Ovary (tissue), 9 donors: ENCODE measurements around the gene MAP3K7. TPM values are rescaled to one million over a fixed set of nuclear protein-coding genes. Genes with fewer than 3 reads are reported as not detected.

Source experiments
- DNase-seq, 5 donors: peaks; one replicate each; pipeline ENCODE4 v3.0.0-alpha.2; 2019 to 2020
- H3K27ac ChIP-seq, 2 donors: fragments of 200-600 bp; one replicate each; pipeline versions ENCODE4 v1.5.1 to v1.8.0; 2019 to 2022
- H3K27me3 ChIP-seq: fragments of 200-600 bp; one replicate; pipeline ENCODE4 v1.8.0; 2022
- H3K36me3 ChIP-seq: fragments of 200-600 bp; sonication (generic); one replicate; pipeline ENCODE4 v1.5.1; 2019
- H3K4me1 ChIP-seq: one replicate; pipeline ENCODE4 v1.8.1; 2013; ENCODE audit warnings: mild to moderate bottlenecking, moderate library complexity; ENCODE audit not compliant: insufficient read depth
- H3K4me3 ChIP-seq: fragments of 200-600 bp; sonication (generic); one replicate; pipeline ENCODE4 v1.5.1; 2017
- H3K9me3 ChIP-seq, 2 donors: fragments of 200-600 bp in 1 of 2; sonication (generic) in 1 of 2; one replicate each; pipeline versions ENCODE4 v1.5.1 to v1.8.1; 2013 to 2019; ENCODE audit warnings: mild to moderate bottlenecking in 1 of 2, moderate library complexity in 1 of 2
- EP300 ChIP-seq: sonication (generic); formaldehyde crosslinking; IDR thresholded peaks from one replicate; pipeline ENCODE4 v1.6.1; 2017; ENCODE audit warnings: antibody characterized with exemption
- POLR2A ChIP-seq: fragments of 450-650 bp; IDR thresholded peaks from one replicate; pipeline ENCODE4 v1.6.1; 2017; ENCODE audit warnings: antibody characterized with exemption, mild to moderate bottlenecking, moderate library complexity
- WGBS, 3 donors: extraction: QIAGEN DNeasy Blood & Tissue Kit in 1 of 3; methylation state at CpG; one replicate each; pipeline versions ENCODE4 v1.1.5 to v1.1.7; 2013 to 2017; 5-methylcytosine and 5-hydroxymethylcytosine counted together
- intact Hi-C, 4 donors: fragments of 100-400 bp; cut with DNase I; formaldehyde crosslinking; loops; one replicate each; pipeline versions ENCODE4 v1.11.0 to v1.15.1; 2022 to 2023
- polyA plus RNA-seq, 2 donors: library from polyadenylated mRNA; stranded (reverse); fragments of 200-250 nt in 1 of 2; fragments of 350-450 nt in 1 of 2; fragmentation: Illumina TruSeq in 1 of 2; extraction: RNeasy Lipid Tissue Mini Kit (QIAGEN cat#74804) in 1 of 2; gene quantifications; one replicate each; pipeline ENCODE4 v1.2.3, GENCODE V29; 2013 to 2014
- total RNA-seq, 7 donors: library from RNA; depleted of rRNA in 2 of 7; stranded (reverse); fragments of >200 nt in 2 of 7; fragmentation: NEBNext Ultra II Directional in 3 of 7; extraction: Animal tissue kit (Norgen Biotek cat#: 25700) in 3 of 7; gene quantifications; one replicate each; pipeline versions ENCODE4 v1.1.0 to v1.2.4, GENCODE V29; 2016 to 2023
- TF ChIP-seq, protein P1 (sequence below), 3 donors: fragments of 450-650 bp in 2 of 3; fragments of 200-600 bp in 1 of 3; IDR thresholded peaks; one replicate each; pipeline versions ENCODE4 v1.5.1 to v1.8.0; 2016 to 2022; ENCODE audit warnings: antibody characterized with exemption in 3 of 3, mild to moderate bottlenecking in 1 of 3
- donor health status: DM: no; HTN: no; CAD: no; lungs with moderate emphysema.
- donor health status: DM: no; HTN: no; CAD: no.
- donor health status: Bipolar disorder and iron deficiency.
- donor health status: DM: yes; HTN: yes; CAD: no.
- donor health status: DM: no; HTN: no; CAD: no.
- donor health status: DM: yes; HTN: yes; CAD: no.

Gene MAP3K7
- total and polyA plus RNA-seq, 9 donors: 14.1 to 30.5 (median 24.9) TPM

- Histone ChIP-seq H3K4me3 (no peak overlapping the region), H3K4me1 (no peaks in the 10 kb centered on the region), H3K27me3 (no peaks in the 10 kb centered on the region), H3K36me3 (no peaks in the 10 kb centered on the region), H3K9me3 (no peaks in the 10 kb centered on the region), H3K27ac (no peak overlapping the region)
- TF ChIP-seq EP300 (no peak), POLR2A (no peak)
- TF ChIP-seq, protein P1, sequence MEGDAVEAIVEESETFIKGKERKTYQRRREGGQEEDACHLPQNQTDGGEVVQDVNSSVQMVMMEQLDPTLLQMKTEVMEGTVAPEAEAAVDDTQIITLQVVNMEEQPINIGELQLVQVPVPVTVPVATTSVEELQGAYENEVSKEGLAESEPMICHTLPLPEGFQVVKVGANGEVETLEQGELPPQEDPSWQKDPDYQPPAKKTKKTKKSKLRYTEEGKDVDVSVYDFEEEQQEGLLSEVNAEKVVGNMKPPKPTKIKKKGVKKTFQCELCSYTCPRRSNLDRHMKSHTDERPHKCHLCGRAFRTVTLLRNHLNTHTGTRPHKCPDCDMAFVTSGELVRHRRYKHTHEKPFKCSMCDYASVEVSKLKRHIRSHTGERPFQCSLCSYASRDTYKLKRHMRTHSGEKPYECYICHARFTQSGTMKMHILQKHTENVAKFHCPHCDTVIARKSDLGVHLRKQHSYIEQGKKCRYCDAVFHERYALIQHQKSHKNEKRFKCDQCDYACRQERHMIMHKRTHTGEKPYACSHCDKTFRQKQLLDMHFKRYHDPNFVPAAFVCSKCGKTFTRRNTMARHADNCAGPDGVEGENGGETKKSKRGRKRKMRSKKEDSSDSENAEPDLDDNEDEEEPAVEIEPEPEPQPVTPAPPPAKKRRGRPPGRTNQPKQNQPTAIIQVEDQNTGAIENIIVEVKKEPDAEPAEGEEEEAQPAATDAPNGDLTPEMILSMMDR (IDR thresholded peaks at IDR 0.05): no peak
- no peak for DNase-seq
- 66 to 83% (median 74%) methylated on average over 1 of the region's 1 CpG for WGBS, 3 donors
- intact Hi-C loops: no loop called here
Observed at GRCh38 chr6:90605749-90606340, 19.0 kb upstream of the MAP3K7 start.

DNA sequence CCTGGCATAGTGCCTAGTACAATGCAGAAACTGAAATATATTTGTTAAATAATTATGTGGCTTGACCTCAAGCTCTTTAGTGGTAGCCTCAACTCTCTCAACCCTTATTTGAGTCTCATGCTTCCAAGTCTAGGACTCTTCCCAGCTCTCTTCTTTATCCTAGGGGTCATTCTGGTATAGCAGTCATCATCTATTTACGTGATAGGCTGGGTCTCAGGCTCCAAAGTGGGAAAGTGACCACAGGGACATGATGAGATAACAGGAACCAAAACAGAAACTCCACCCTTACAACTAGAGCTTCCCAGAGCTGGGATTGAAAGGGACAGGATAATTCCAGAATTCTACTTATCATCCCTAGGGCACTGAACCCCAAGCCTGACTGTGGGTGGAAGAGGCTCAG lies 17.7 kb upstream of the MAP3K7 start:
- TF ChIP-seq, protein P1 (IDR thresholded peaks at IDR 0.05): no peak
- TF ChIP-seq EP300 (no peak), POLR2A (no peak)
- DNase-seq: no peak
- intact Hi-C loops: no loop called here
- Histone ChIP-seq H3K27me3 (no peaks in the 10 kb centered on the region), H3K27ac (no peak overlapping the region), H3K4me3 (no peak overlapping the region), H3K4me1 (no peaks in the 10 kb centered on the region), H3K36me3 (no peaks in the 10 kb centered on the region), H3K9me3 (no peaks in the 10 kb centered on the region)
- WGBS, 3 donors: 78 to 84% (median 82%) methylated on average over 1 of the region's 1 CpG

GRCh38 chr6:90599151-90599550 lies 12.3 kb upstream of the MAP3K7 start:
- TF ChIP-seq, protein P1 (IDR thresholded peaks at IDR 0.05): no peak
- TF ChIP-seq EP300 (no peak), POLR2A (no peak)
- DNase-seq: no peak
- Histone ChIP-seq H3K27ac (no peak overlapping the region), H3K36me3 (no peaks in the 10 kb centered on the region), H3K4me3 (no peak overlapping the region), H3K9me3 (no peaks in the 10 kb centered on the region), H3K27me3 (no peaks in the 10 kb centered on the region), H3K4me1 (no peaks in the 10 kb centered on the region)
- intact Hi-C loops: no loop called here
- WGBS, 3 donors: 74 to 76% (median 75%) methylated on average over 4 of the region's 4 CpGs

GRCh38 chr6:90598192-90598951 lies 11.5 kb upstream of the MAP3K7 start:
- no peaks in the 10 kb centered on the region for H3K27me3 ChIP-seq
- H3K4me1 ChIP-seq: no peaks in the 10 kb centered on the region
- H3K27ac ChIP-seq: no peak overlapping the region
- H3K36me3 ChIP-seq: no peaks in the 10 kb centered on the region
- H3K9me3 ChIP-seq: no peaks in the 10 kb centered on the region
- intact Hi-C loops: no loop called here
- no peak for DNase-seq
- TF ChIP-seq POLR2A (no peak), EP300 (no peak)
- TF ChIP-seq, protein P1 (IDR thresholded peaks at IDR 0.05): no peak
- WGBS, 3 donors: 82 to 90% (median 86%) methylated on average over 4 of the region's 4 CpGs
- H3K4me3 ChIP-seq: no peak overlapping the region
